CMK (cell line): ENCODE data around the gene DAPK2.

ENCODE experiments used
- DNase-seq: peaks from one replicate; pipeline ENCODE4 v3.0.0-alpha.2; 2010; ENCODE audit warnings: low read depth

The DAPK2 gene

GRCh38 chr15:63996794-63997357 lies 49.4 kb downstream of the DAPK2 start:
- no peak for DNase-seq

- DNase-seq: no peak
These were observed 50.5 kb downstream of the DAPK2 start for GRCh38 chr15:63995789-63996188.

GRCh38 chr15:63994073-63994600 lies 52.1 kb downstream of the DAPK2 start:
- no peak for DNase-seq

DNA sequence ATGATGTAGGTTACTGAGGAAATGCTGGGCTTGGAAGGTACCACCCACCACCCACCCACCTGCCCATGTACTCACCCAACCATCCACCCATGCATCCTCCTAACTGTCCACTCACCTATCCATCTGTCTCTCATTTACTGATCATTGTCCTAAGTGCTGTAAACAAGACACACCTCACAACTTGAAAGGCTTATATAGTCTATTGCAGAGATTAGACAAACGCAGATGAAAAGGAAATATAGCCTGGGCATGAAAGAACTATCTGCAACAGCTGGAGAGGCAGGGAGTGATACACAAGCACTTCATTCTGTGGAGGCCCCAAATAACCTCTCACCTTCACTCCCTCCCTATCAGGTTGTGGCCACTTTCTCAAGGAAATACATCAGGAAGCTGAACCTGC lies 54.0 kb downstream of the DAPK2 start:
- no peak for DNase-seq

DNA sequence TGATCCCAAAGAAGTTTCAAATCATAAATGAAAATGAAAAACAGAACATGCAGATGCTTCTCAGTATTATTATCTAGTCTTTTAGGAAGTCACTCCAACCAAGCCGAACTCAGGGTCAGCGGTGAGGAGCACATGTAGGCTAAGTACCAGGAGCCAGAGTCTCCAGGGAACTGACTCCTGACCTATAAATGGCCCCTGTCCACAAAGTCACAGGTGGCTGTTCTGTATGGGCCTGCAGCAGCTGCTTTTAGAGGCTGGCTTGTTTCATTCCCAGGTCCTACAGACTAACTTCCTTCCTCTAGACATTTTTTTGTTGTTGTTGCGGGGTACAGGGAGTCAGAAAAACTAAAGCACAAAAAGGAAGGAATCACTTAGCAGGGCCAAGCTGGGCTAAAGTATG lies 54.6 kb downstream of the DAPK2 start:
- DNase-seq: no peak

DNA sequence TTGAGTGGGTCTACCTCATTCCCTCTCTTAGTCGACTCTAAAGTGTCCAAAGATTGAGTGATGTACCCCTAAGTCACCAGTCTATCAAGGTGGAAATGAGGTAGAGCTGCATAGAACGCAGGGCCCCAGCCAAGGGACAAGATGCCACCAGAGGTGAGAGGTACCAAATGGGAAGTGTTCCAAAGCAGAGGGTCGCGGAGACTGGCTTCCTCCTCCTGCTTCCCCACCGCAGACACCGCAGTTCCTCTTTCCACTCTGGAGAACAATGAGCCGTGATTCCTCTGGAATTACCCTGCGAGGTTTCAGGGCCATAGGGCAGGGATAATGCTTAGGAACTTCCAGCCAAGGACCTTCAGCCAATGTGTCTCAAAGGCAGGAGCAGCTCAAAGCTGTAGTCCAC lies 55.8 kb downstream of the DAPK2 start:
- DNase-seq: no peak

DNA sequence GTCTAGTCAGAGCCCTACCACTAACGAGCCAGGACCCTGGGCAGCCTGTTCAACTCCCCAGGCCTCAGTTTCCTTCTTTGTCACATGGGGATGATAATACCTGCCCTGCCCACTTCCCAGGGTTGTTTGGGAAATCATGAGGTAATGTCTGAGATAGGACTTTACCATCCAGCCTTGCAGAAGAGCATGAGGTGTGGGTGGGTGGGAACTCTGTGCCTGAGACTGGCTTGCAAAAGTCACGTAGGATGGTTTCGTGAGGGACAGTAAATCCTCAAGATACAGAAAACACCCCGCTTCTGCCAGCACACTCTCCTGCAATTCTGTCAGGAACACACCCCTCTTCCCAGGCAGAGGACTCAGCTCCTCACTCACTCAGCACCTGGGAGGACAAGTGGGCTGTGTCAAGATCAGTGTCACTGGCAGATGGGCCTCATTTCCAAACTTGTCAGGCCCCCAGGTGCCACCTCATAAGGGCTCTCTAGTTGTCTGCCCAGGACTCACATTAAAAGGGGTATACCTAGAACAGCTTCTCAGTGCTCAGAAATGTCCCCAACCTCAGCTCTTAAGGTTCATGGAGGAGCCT lies 58.4 kb downstream of the DAPK2 start:
- no peak for DNase-seq

DNA sequence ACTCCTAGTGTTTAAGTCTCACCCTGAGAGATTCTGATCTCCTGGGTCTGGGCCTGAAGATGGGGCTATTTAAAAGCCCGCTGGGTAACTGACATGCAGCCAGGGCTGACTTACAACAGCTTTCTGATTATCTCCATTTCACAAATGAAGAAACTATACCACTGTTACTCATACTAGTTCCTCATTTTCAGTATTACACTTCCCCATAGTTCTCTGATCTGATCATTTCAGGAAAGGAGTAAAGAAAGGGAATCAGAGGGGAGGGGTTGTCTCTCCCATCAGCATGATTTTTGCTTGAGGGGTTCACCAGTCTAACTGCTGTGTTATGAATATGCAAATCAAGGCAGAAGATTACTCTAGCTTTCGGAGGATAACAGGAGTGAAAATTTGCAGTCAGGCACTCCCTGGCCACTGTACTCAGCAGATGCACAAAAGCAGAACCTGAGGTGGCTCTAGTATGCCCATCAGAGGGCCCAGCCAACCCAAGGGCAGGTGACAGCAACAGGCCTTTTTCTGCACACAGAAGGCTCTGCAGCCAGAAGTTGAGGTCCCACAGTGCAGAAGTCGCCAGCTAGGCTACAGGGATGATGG lies 59.4 kb downstream of the DAPK2 start:
- peak; percentile 29 for DNase-seq

DNA sequence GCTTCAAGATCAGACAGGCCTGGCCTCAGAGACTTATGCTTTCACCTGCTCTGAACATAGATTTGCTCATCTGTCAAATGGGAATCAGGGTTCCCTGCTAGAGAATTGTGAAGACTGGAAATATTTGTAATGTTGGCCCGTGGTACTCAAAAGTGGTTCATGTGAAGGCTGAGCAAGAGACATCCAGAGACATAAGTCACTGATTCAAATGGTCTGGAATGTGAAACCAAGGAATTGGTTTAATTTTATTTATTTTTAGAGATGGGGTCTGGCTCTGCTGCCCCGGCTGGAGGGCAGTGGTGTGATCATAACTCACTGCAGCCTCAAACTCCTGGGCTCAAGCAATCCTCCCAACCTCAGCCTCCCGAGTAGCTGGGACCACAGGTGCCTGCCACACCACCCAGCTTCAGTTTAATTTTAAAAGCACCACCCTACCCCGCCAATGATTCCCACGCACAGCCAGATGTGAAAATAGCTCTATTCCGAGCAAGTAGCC lies 60.1 kb downstream of the DAPK2 start:
- no peak for DNase-seq

DNA sequence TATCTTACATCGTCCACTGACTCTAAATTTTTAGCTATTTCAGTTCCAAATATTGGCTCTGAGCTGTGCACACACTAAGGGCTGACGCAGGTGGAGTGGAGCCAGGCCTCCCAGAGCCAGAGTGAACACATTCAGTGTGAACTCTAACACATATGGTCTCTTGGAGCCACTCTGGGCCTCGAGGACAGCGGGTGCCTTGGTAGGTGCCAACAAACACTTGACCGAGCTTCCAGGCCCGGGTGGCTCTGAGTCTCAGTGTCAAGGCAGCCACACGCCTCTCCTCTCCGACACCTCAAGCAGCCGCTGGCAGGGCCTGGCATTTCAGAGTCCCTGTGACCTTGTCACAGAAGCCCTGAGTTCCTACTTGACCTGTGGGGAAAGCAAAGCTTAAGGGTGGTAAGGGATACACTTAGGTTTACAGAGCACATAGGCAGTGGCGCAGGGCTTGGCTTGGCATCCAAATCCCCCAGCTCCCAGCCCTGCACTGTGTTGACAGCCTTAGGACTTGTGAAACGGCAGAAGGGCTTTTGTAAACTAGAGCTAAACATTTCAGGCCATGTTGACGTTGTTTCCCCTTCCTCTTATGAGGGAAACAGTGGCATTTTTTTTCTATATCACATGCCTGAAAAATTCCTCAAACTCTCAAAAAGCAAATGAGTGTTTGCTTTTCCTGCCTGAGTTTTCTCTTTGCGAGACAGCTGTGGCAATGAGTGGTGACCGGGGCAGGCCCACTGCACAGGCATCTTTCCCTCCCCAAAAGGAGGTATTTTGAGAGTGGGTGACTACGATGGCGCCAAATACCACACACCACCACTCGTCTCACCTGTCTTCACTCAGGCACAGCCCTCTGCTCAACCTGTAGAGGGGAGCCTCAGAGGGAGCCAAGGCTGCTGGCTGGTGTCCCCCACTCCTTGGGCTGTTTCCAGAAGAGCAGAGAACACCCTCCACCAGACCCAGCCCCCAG lies 60.8 kb downstream of the DAPK2 start:
- DNase-seq: no peak

DNA sequence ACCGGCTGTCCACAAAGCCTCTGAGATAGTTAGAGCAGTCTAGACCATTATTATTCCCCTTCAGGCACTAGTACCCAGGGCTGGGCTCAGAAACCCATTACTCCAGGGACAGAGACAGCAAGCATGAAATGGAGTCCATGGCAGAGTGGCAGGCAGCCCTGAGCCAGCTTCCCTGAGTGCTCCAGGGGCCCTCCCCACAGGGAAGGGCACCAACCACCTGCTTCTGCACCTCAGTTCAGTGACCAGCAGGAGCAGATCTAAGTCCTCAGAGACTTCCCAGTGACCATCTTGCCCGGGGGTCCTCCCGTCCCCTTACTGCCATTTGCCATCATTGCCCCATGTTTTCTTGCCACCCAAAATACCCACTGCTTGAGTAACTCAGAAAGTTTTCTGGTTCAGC lies 62.0 kb downstream of the DAPK2 start:
- DNase-seq: no peak

- DNase-seq: peak; percentile 54
These were observed 63.1 kb downstream of the DAPK2 start for GRCh38 chr15:63983061-63983711.

GRCh38 chr15:63982381-63982854 lies 63.9 kb downstream of the DAPK2 start:
- DNase-seq: no peak

GRCh38 chr15:63981596-63982320 lies 64.5 kb downstream of the DAPK2 start:
- DNase-seq: no peak

DNA sequence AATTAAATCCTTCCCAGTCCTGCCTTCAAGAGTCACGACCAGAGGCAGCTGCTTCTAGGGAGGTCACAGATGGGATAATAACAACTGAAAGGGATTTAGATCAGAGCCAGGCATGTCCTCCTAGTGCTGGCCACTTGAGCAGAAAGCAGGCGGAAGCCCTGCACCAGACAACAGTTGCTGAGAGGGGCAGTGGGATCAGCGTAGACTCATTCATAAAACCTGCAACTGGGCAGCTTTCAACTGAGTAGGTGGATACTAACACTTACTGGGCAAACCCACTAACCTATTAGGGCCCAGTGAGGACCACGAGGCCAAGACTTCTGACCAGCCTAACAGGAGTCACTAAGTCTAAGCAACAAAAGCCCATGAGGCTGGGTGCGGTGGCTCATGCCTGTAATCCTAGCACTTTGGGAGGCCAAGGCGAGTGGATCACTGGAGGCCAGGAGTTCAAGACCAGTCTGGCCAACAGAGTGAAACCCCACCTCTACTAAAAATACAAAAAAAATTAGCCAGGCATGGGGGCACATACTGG lies 67.0 kb downstream of the DAPK2 start:
- no peak for DNase-seq

GRCh38 chr15:63978511-63979261 lies 67.6 kb downstream of the DAPK2 start:
- no peak for DNase-seq

DNA sequence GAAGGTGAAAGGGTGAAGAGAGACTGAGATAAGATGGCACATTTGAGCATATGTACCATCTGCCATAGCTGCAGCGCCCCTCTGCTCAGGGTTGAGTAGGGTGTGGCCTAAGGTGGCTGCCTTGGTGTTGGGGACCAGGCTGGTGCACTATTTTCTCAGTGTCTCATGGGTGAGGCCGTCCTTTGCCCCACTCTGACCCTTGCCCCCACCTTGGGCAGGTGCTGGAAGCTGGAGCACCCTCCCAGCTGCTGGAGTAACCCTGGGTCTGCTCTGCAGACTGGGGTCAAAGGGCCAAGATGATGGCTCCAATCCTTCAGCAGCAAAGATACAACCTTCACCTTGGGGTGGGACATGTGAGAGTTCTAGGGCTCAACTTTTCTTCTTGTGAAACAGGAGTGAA lies 69.2 kb downstream of the DAPK2 start:
- no peak for DNase-seq

GRCh38 chr15:63974021-63974420 lies 72.3 kb downstream of the DAPK2 start:
- no peak for DNase-seq

DNA sequence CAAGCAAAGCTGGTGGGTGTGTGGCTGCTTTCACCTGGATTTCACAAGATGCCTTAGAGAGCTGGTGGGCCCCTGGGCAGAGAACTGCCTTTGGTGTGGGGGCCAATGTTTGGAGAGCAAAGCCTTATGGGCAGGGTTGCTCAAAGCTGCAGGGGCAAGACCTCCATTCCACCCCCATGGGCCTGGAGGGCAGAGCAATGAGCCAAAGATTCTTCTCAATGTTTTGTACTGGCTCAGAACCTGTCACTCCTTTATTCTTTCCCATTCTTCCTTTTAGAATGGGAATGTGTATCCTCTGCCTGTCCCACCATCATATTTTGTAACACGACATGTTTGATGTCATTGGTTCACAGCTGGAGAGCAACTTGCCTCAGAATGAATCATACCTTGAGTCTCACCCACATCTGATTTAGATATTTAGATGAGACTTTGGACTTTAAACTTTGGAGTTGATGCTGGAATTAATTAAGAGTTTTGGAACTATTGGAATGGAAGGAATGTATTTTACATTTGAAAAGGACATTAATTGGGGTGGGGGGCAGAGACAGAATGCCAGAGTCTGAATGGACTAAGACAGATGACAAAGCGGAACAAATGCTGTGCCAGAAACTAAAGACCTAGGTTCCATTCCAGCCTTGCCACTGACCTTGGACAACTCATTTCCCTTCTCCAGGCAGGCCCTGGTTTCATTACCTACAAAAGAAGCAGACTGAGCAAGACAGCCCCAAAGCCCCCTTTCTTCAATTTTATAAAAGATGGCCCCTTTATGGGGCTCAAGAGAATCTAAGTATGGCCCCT lies 72.9 kb downstream of the DAPK2 start:
- DNase-seq: no peak
